GM18502 (cell line): Measurements from ENCODE around the gene TRPM6.

ENCODE experiments used
- ATAC-seq: cut with Tn5 transposase; IDR thresholded peaks from one replicate; pipeline ENCODE4 v1.9.1; 2021; ENCODE audit warnings: mild to moderate bottlenecking; ENCODE audit not compliant: unreplicated experiment, poor library complexity

The TRPM6 gene

DNA sequence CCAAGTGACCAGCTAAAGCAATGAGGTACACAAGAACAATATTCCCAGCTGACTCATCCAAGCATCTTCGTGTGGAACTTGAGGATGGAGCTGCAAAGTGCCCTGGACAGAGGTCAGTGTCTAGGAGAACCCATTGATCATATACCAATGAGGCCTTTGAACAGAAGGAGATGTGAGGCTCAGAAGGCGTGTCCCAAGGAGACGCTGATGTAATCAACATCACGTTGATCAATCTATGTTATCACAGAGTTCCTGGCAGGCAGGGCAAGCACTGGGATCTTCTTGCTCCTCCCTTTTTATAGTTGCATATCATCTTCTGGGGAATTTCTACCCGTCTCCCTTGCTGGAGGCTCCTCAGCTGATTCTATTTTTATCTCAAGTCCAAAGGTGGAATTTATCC is 163.4 kb downstream of the TRPM6 start:
- no peak for ATAC-seq

GRCh38 chr9:74721696-74722660 is 165.7 kb downstream of the TRPM6 start:
- no peak for ATAC-seq

DNA sequence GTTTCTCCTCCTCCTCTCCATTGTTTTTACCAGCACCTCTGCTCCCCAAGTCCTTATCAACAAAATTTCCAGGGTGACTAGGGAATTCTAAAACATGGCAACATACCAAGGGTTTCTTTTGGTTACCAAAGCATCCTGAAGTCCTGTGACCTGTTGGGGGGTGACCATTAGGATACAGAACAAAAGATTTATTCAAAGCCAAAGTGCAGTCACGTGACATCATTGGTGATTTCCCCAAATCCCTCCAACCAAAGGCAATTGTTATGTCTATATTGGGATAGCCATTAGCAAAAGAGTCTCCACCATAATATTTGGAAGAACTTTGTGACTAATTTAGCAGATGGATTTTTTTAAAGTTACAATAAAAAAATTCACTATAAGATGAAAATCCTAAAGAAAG is 168.4 kb downstream of the TRPM6 start:
- ATAC-seq: no peak

- no peak for ATAC-seq
Measured at GRCh38 chr9:74718709-74719108, 169.0 kb downstream of the TRPM6 start.

GRCh38 chr9:74711341-74711740 is 176.4 kb downstream of the TRPM6 start:
- no peak for ATAC-seq

- peak; percentile 74 for ATAC-seq
Measured at GRCh38 chr9:74697535-74697934, 190.2 kb downstream of the TRPM6 start.

DNA sequence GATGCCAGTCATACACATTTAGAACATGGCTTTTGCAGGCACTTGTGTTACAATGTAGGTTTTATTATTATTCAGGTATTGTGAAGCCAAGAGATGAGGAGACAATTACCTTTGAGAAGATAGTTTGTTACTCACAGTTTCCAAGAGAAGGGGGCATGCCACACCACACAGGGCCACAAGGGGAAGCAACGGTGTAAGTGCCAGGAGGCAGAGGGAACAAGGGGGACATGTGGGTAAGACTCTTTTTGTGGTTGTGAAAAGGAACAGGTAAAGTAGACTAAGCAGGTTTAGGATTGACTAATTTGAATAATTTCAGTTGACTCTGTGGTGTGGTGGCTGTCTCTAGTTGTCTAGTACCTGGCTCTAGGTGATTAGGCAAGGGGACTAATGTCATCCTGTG is 191.2 kb downstream of the TRPM6 start:
- ATAC-seq: no peak

DNA sequence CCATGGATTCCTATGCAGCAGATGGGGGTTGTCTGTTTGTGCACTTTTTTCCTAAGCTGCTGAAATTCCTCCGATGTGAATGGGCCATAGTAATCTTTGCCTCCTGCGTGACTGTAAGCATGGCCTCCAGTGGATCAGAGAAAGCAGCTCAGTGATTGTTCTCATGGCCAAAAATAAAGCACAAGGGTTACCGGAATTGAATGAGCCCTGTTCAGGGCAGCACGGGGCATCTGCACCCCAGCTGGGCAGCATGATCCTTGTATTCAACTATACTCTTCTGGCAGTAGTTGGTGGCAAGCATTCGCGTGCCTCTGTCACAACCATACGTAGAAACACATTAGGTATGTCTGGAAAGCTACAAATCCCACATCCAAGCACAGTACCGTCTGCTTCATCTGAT is 196.7 kb downstream of the TRPM6 start:
- ATAC-seq: no peak

DNA sequence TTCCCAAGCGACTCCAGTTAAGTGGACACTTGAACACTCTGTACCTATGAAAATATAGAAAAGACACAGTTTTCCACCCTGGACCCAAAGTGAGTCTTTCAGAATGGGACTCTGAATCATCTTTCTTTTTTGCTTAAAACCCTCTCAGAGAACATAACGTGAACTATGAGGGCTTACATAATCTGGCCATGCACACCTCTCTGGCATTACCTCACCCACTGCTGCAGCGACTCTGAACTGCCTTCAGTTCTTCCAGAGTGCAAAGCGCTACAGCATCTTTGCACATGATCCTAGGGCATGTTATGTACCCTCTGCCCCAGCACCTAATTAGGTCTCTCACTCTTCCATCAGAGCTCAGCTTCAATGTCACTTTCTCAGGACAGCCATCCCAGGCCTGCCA is 204.4 kb downstream of the TRPM6 start:
- ATAC-seq: no peak

DNA sequence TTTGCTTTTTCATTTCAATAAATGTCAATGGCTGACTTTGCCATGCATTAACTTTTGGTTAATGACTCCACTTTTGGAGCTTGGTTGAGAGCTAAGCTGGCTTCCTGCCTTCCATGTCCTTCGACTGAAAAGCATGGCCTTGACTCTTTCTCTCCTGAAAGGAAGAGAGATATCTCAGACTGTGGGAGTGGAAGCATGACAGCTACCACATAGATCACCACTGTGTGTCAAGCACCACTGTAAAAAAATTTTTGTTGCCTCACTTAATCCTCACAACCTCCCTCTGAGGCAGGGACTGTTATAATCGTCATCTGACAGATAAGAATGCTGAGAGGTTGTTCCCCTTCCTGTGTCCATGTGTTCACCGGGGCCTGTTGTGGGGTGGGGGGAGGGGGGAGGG is 205.8 kb downstream of the TRPM6 start:
- ATAC-seq: no peak

DNA sequence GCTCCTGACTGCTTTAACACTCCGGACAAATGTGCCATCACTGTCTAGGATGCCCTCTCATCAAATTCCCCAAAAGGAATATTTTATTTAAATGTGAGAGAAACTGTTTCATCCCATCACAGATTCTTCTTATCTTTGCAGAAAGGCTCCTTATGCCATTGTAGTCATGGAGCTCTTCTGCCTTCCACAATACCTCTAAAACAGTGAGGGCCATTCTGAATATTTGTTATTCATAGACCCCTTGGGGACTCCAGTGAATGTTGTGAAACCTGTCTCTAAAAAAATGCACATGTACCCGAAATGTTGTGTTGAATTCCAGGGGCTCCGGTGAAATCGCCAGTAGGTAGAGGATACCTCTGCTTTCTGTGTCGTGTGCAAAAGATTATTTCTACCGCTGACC is 213.6 kb downstream of the TRPM6 start:
- no peak for ATAC-seq
